GM12878 (cell line): ENCODE results near the gene MCEMP1. TPM values are rescaled to one million over a fixed set of nuclear protein-coding genes. Genes with fewer than 3 reads are reported as not detected.

Source experiments
- ATAC-seq: fragments of 200-7000 bp; cut with Tn5 transposase; 3 replicates; pipeline ENCODE4 v1.9.1; 2020; ENCODE audit warnings: mild to moderate bottlenecking, moderate library complexity
- BruUV-seq: library from RNA; stranded (reverse); fragments of 400-500 nt; replicated peaks from 2 replicates; lab custom pipeline; 2021; lab: Mats Ljungman, UMichigan
- CTCF ChIA-PET: fragments of 300-600 bp; sonication (Branson Sonifier 250); formaldehyde crosslinking; extraction: SDS; loops from one replicate; lab custom pipeline; 2021; ENCODE audit warnings: inconsistent platforms; lab: Yijun Ruan, JAX
- POLR2A ChIA-PET: fragments of 350-600 bp; formaldehyde crosslinking; extraction: SDS; loops from one replicate; lab custom pipeline; 2021; ENCODE audit warnings: inconsistent platforms; lab: Charles Lee
- RAD21 ChIA-PET: fragments of 300-600 bp; sonication (Branson Sonifier 250); formaldehyde crosslinking; loops from one replicate; lab custom pipeline; 2023; ENCODE audit warnings: antibody characterized with exemption; ENCODE audit not compliant: unreplicated experiment; lab: Charles Lee
- SMC1A ChIA-PET: fragments of 300-600 bp; sonication (Branson Sonifier 250); formaldehyde crosslinking; loops from one replicate; lab custom pipeline; 2023; ENCODE audit not compliant: unreplicated experiment, uncharacterized antibody; lab: Charles Lee
- DNase-seq: peaks from one replicate; pipeline ENCODE4 v3.0.0-alpha.2; 2011; ENCODE audit warnings: low read depth, low spot score
- FAIRE-seq: peaks from 3 replicates; lab custom pipeline; 2011; peaks lifted over from hg19 to GRCh38; lab: Jason Lieb, UNC
- H2AFZ ChIP-seq: 2 replicates; pipeline ENCODE4 v1.6.0; 2011; ENCODE audit warnings: low read depth, low read length, control low read depth; ENCODE audit not compliant: control insufficient read depth
- H3K27ac ChIP-seq: 2 replicates; pipeline ENCODE4 v1.5.1; 2011; ENCODE audit warnings: control low read depth; ENCODE audit not compliant: control insufficient read depth, insufficient read depth
- H3K27me3 ChIP-seq, 2 experiments: replicated peaks in 1 of 2; 2 replicates each; pipeline versions ENCODE4 v1.6.0 to v1.6.1; 2011; ENCODE audit warnings: low read length in 1 of 2; ENCODE audit not compliant: control insufficient read depth in 2 of 2, insufficient read depth in 2 of 2
- H3K36me3 ChIP-seq, 2 experiments: 2 replicates each; pipeline ENCODE4 v1.5.1; 2011; ENCODE audit warnings: low read length in 1 of 2; ENCODE audit not compliant: control insufficient read depth in 2 of 2, insufficient read depth in 2 of 2
- H3K4me1 ChIP-seq: 2 replicates; pipeline ENCODE4 v1.6.1; 2011; ENCODE audit warnings: mild to moderate bottlenecking, low read length, moderate library complexity, mixed read lengths; ENCODE audit not compliant: control insufficient read depth, insufficient read depth
- H3K4me2 ChIP-seq: 2 replicates; pipeline ENCODE4 v1.6.0; 2011; ENCODE audit warnings: control low read depth; ENCODE audit not compliant: control insufficient read depth, insufficient read depth
- H3K4me3 ChIP-seq: fragments of 200-600 bp; sonication (generic); 2 replicates; pipeline ENCODE4 v1.5.1; 2016
- H3K79me2 ChIP-seq: 2 replicates; pipeline ENCODE4 v1.6.0; 2011; ENCODE audit warnings: low read length; ENCODE audit not compliant: control insufficient read depth, insufficient read depth
- H3K9ac ChIP-seq: 2 replicates; pipeline ENCODE4 v1.8.0; 2011; ENCODE audit warnings: low read length, control low read depth, mixed read lengths; ENCODE audit not compliant: control insufficient read depth, insufficient read depth
- H3K9me3 ChIP-seq: replicated peaks from 3 replicates; pipeline ENCODE4 v1.5.1; 2011; ENCODE audit warnings: mild to moderate bottlenecking, low read length; ENCODE audit not compliant: control insufficient read depth, insufficient read depth
- H4K20me1 ChIP-seq: 2 replicates; pipeline ENCODE4 v1.6.0; 2011; ENCODE audit not compliant: control insufficient read depth, insufficient read depth
- CREM ChIP-seq: IDR thresholded peaks from 2 replicates; pipeline ENCODE4 v1.6.1; 2014; ENCODE audit warnings: antibody characterized with exemption, low read depth
- CUX1 ChIP-seq: IDR thresholded peaks from 2 replicates; pipeline ENCODE4 v1.6.1; 2012; ENCODE audit warnings: improper control_type of control experiment, low read depth, low read length; ENCODE audit not compliant: insufficient replicate concordance
- IRF3 ChIP-seq: fragments of 450-650 bp; IDR thresholded peaks from 2 replicates; pipeline ENCODE4 v1.6.1; 2014; ENCODE audit warnings: mild to moderate bottlenecking
- JUND ChIP-seq: IDR thresholded peaks from 2 replicates; pipeline ENCODE4 v1.6.1; 2012; ENCODE audit warnings: low read depth, mild to moderate bottlenecking, low read length, improper control_type of control experiment, moderate library complexity
- KLF5 ChIP-seq: fragments of 450-650 bp; IDR thresholded peaks from 2 replicates; pipeline ENCODE4 v1.6.1; 2014; ENCODE audit warnings: mild to moderate bottlenecking; ENCODE audit not compliant: partially characterized antibody
- MEF2A ChIP-seq: IDR thresholded peaks from 2 replicates; pipeline ENCODE4 v1.6.1; 2011; ENCODE audit warnings: low read depth, mild to moderate bottlenecking, low read length, moderate library complexity; ENCODE audit not compliant: insufficient read depth
- POLR2A ChIP-seq: IDR thresholded peaks from 2 replicates; pipeline ENCODE4 v1.6.1; 2011; ENCODE audit warnings: low read depth, mild to moderate bottlenecking, low read length
- POLR2AphosphoS5 ChIP-seq: IDR thresholded peaks from 2 replicates; pipeline ENCODE4 v1.6.1; 2011; ENCODE audit warnings: mild to moderate bottlenecking, low read length, inconsistent platforms
- SRF ChIP-seq, 2 experiments: IDR thresholded peaks; 2 replicates each; pipeline ENCODE4 v1.6.1; 2011; ENCODE audit warnings: low read depth in 2 of 2, low read length in 2 of 2, mild to moderate bottlenecking in 1 of 2, moderate library complexity in 1 of 2
- TCF3 ChIP-seq: IDR thresholded peaks from 2 replicates; pipeline ENCODE4 v1.6.1; 2012; ENCODE audit warnings: low read depth, mild to moderate bottlenecking, low read length, borderline replicate concordance; ENCODE audit not compliant: insufficient read depth
- ZBTB11 ChIP-seq: fragments of 450-650 bp; formaldehyde crosslinking; IDR thresholded peaks from 2 replicates; pipeline ENCODE4 v1.5.0; 2022; ENCODE audit warnings: mild to moderate bottlenecking, missing genetic modification characterization
- ZNF274 ChIP-seq: IDR thresholded peaks from one replicate; pipeline ENCODE4 v1.8.0; 2011; ENCODE audit not compliant: insufficient read length, insufficient read depth
- WGBS: methylation state at CpG from one replicate; pipeline ENCODE4 v1.1.6; 2016; ENCODE audit warnings: low lambda C conversion rate; ENCODE audit not compliant: insufficient replicate concordance, insufficient coverage; ENCODE audit errors: missing lambda C conversion rate; 5-methylcytosine and 5-hydroxymethylcytosine counted together
- in situ Hi-C: fragments of 300-500 bp; cut with MboI; formaldehyde crosslinking; loops from 9 replicates; pipeline ENCODE4 v1.14.3; 2018; ENCODE audit warnings: mixed read lengths
- intact Hi-C: fragments of 100-400 bp; cut with micrococcal nuclease; formaldehyde crosslinking; loops from one replicate; pipeline ENCODE4 v1.14.2; 2022; ENCODE audit not compliant: unreplicated experiment
- polyA plus RNA-seq, 11 experiments: library from polyadenylated mRNA; depleted of rRNA in 4 of 11; unstranded in 6 of 11; stranded (reverse) in 5 of 11; fragments of >200 nt; fragmentation: Nextera tagmentation in 4 of 11; fragmentation: Illumina TruSeq in 1 of 11; extraction: Ambion mirVana in 4 of 11; extraction: Trizol in 1 of 11; gene quantifications; 1 replicate in 1 of 11; 2 replicates in 10 of 11; pipeline versions ENCODE4 v1.2.1 to v1.2.3, GENCODE V29; 2011 to 2016; ENCODE audit warnings: inconsistent platforms in 2 of 11, missing spikeins in 2 of 11, low read depth in 1 of 11
- total RNA-seq, 4 experiments: library from RNA; depleted of rRNA in 3 of 4; stranded (reverse); fragments of >200 nt in 3 of 4; fragmentation: Illumina TruSeq in 1 of 4; extraction: Trizol in 1 of 4; gene quantifications; 2 replicates each; pipeline versions ENCODE4 v1.2.1 to v1.2.3, GENCODE V29; 2013 to 2021

The MCEMP1 gene
- total and polyA plus RNA-seq, 10 of the 15 experiments (the other 5 are each of a cell fraction or from before 2014, with no cell fraction given) = 0.08 to 0.55 (median 0.26) TPM; not detected in 1

DNA sequence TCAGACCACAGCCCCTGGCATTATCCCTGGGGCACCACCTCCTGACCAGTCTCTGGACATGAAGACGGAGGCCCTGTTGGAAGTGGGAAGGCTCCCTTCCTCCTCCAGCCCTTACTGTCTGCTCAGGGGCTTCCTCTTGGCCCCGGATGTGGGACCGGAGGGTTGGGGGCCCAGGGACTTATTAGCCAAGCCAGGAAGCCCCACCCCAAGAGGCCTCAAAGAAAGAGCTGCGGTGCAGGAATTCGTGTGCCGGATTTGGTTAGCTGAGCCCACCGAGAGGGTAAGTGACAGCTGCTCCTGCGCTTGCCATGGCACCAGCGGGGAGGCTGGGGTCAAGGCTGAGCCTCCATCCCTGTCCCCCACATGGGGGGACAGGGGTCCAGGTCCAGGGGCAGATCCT lies 8.0 kb upstream of the MCEMP1 start, which contains the start of gene RETN (continued):
- no peak for TF ChIP-seq CUX1

DNA sequence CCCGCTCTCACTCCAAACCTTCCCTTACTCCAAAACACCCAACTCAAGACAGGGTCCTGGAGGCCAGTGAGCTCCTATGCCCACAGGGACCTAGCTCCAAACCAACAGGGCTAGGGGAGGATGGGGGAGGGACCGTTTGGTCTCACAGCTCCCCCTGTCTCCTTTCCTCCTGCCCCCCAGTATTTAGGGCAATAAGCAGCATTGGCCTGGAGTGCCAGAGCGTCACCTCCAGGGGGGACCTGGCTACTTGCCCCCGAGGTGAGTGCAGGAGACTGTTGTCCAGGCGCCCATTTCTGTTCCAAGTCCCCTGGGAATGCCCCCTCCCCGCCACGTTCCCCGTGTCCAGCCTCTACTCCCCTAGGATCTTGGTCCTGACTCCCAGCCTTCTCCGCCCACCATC lies 7.2 kb upstream of the MCEMP1 start:
- intact Hi-C loops = loop anchor here (10.0 kb wide), 1 partner anchor 285 kb away; no protein-coding TSS in a partner anchor
- TF ChIP-seq ZBTB11 (CRISPR knock-in tag) (no peak), POLR2AphosphoS5 (no peak), KLF5 (no peak), IRF3 (no peak), JUND (no peak), POLR2A (no peak), MEF2A (no peak), CREM (no peak), ZNF274 (no peak), SRF (IDR thresholded peaks at IDR 0.05; ENCODE audit: low read depth in 2 of 2, low read length in 2 of 2) (no peak), TCF3 (no peak)

More for the DNA sequence above, 7.2 kb upstream of the MCEMP1 start:
- Histone ChIP-seq H3K9me3 (no peaks in the 10 kb centered on the region), H3K36me3 (no peaks in the 10 kb centered on the region), H3K4me1 (no peaks in the 10 kb centered on the region), H2AFZ (no peak overlapping the region), H3K4me2 (no peak overlapping the region), H3K27ac (no peak overlapping the region), H3K9ac (no peak overlapping the region), H3K4me3 (no peak overlapping the region), H3K27me3 (peaks cover 4 to 7% of the 10 kb centered on the region in 2 experiments; a peak in 3 of 4 replicates), H3K79me2 (no peaks in the 10 kb centered on the region), H4K20me1 (no peaks in the 10 kb centered on the region)
- no peak for ATAC-seq
- FAIRE-seq = no peak
- BruUV-seq = no TSS peak
- RAD21 ChIA-PET = no interaction called here
- DNase-seq = no peak
- CTCF ChIA-PET = interaction anchor here (0.6 to 1.8 kb wide), 4 partner anchors 11 to 567 kb away, joined by 3 to 6 read pairs (median 3); partner anchors contain the start of gene TRAPPC5
- 34% methylated on average over 9 of the region's 9 CpGs for WGBS
- in situ Hi-C loops = no loop called here
- POLR2A ChIA-PET = no interaction called here
- SMC1A ChIA-PET = interaction anchor here (0.6 to 0.7 kb wide), 2 partner anchors 12 to 597 kb away, joined by 3 read pairs; no protein-coding TSS in a partner anchor
